Heart left ventricle (tissue), 13 donors: ENCODE measurements around the gene TMEM82.

Source experiments
- CTCF ChIP-seq, 12 donors: fragments of 200-600 bp; sonication (generic) in 4 of 12; IDR thresholded peaks; one replicate each; pipeline versions ENCODE4 v1.5.0 to v1.8.0; 2018 to 2022; ENCODE audit warnings: antibody characterized with exemption in 12 of 12, mild to moderate bottlenecking in 5 of 12
- POLR2A ChIP-seq, 2 donors: fragments of 450-650 bp; IDR thresholded peaks; one replicate each; pipeline ENCODE4 v1.6.1; 2017; ENCODE audit warnings: antibody characterized with exemption in 2 of 2, mild to moderate bottlenecking in 2 of 2, moderate library complexity in 2 of 2
- donor health status: ischemic (EF 13 %, LVEDD 7.1; RV severe dilation, severe dysfunction).
- donor health status: DM: no; HTN: yes; CAD: no.
- donor health status: DM: no; HTN: no; CAD: no.
- donor health status: ischemic (EF 25% LVEDD 6.9; RV normal size, moderate dysfunction).
- donor health status: ischemic (EF 25% LVEDD 5.7; RV mildly dilated, moderate dysfunction).
- donor health status: ischemic (EF 35%, LVEDD 5.7; RV mildly dilated, moderate dysfunction).
- donor health status: nonischemic (EF 11% LVEDD 7.7; RV severe dilation, severe dysfunction).
- donor health status: DM: yes; HTN: yes; CAD: no.
- donor health status: PGD.
- donor health status: ischemic (EF 29% LVEDD 5.4; RV normal size, mild dysfunction).
- donor health status: nonischemic (EF 23%, LVEDD 6.1; RV moderate dilation, normal function).

DNA sequence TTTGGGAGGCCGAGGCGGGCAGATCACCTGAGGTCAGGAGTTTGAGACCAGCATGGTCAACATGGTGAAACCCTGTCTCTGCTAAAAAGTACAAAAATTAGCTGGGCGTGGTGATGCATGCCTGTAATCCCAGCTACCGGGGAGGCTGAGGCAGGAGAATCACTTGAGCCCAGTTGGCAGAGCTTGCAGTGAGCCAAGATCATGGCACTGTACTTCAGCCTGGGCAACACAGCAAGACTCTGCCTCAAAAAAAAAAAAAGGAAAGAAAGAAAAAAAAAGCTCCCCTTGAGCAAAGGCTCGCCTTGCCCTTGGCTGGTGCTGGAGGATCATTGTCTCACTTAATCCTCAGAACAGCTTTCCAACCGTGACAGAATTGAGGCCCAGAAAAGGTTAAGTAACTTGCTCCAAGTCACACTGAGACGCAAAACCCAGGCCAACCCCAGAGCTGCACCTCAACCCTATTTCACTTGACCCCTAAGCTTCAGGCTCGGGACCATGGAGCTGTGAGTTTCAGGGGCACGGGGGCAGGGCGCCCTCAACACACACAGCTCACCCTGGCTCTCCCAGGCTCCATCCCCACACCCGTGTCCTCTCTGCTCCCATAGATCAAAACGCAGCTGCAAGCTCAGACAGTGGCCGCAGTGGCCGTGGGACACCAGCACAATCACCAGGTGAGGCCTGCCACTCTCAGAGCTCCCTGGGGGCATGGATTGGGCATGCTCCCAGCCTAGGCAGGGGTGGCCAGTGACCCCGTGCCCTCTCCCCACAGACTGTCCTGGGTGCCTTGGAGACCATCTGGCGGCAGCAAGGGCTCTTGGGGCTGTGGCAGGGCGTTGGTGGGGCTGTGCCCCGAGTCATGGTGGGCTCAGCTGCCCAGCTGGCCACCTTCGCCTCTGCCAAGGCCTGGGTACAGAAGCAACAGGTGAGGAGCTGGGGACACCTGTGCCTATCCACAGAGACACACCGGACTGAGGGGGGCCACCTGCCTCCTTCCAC, 4.7 kb upstream of the TMEM82 start:
- no peak for TF ChIP-seq CTCF (IDR thresholded peaks at IDR 0.05)
- TF ChIP-seq POLR2A (IDR thresholded peaks at IDR 0.05) = no peak
